AG08395 (cell line): ENCODE results near the gene PPP1R18.
A peak's percentile ranks its signal among the peaks of the same experiment; 100 is the strongest.
"Not testable (repeated sequence)": the region's sequence is repeated elsewhere in the genome, so short reads cannot be mapped to it uniquely, and the experiment has no call there.

Experiments used
- DNase-seq: peaks from one replicate; pipeline ENCODE4 v3.0.0; 2012; ENCODE audit warnings: mixed read lengths, low spot score

PPP1R18 gene, protein sequence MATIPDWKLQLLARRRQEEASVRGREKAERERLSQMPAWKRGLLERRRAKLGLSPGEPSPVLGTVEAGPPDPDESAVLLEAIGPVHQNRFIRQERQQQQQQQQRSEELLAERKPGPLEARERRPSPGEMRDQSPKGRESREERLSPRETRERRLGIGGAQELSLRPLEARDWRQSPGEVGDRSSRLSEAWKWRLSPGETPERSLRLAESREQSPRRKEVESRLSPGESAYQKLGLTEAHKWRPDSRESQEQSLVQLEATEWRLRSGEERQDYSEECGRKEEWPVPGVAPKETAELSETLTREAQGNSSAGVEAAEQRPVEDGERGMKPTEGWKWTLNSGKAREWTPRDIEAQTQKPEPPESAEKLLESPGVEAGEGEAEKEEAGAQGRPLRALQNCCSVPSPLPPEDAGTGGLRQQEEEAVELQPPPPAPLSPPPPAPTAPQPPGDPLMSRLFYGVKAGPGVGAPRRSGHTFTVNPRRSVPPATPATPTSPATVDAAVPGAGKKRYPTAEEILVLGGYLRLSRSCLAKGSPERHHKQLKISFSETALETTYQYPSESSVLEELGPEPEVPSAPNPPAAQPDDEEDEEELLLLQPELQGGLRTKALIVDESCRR

DNA sequence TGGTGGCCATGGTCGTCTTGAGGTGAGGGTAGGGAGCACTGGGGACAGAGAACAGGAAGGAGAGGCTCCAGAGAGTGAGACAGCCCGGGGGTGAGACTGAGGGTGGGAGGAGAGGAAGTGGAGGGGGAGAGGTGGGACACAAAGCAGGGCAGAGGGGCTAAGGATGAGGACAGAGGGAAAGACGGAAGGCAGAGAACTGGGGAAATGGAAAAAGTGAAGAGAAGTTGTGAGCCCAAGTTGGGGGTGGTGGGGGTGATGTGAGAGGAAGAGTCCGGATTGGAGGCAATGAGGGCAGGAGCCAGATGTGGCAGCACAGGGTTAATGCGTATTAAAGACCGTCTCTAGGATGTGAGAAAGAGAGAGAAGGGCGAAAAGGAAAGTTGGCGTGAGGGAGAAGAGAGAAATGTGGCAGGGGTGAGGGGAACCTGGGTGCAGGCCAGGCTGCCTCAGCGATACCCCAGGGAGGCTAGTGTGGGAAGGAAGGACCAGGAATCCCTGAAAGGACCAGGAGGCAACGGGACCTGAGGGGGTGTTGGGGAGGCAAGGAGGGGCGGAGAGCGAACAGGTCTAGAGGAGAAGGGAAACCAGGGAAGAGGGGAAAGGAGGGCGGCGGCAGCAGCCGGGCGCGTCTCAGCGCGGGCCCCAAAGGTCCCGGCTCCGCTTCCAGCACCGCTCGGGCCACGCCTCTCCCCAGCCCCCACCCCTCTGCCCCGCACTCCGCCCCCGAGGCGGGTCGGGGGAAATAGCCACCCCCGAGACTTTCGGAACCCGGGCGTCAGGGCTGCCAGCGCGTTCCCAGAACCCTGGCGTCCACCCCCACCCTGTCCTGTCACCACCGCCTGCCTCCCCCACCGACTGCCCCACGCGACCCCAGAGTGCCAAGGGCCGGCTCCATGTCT lies at the start of gene PPP1R18:
TSS of gene PPP1R18 (minus strand) at position 637 of the 899 bp plus-strand sequence. CDS start at position 10, 627 bp downstream.
- DNase-seq = peak; percentile 65

GRCh38 chr6:30735668-30736314 lies 49.3 kb upstream of the PPP1R18 start:
- DNase-seq = no peak

DNA sequence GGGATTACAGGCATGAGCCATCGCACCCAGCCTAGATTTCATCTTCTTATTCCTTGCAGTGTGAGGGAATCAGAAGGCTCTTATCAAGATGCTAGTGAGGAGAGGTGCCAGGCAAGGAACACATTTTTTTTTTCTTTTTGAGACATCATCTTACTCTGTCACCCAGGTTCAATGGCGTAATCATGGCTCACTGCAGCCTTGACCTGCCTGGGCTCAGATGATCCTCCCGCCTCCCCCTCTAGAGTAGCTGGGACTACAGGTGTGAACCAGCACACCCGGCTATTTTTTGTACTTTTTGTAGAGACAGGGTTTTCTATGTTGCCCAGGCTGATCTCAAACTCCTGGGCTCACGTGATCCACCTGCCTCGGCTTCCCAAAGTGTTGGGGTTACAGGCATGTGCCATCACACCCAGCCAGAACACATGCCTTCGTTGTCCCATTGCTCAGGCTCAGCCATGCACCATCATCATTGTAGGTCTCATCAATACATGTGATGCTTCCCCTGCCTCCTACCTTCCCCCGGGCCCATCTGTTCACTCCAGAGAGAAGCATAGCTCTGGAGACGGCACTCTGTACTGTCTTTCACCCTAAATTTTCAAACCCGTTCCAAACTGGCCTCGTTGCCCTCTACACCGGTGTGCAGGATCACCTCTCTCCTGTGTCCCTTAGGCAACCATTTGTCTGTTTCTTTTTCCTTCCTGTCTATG lies 45.9 kb upstream of the PPP1R18 start:
- no peak for DNase-seq

GRCh38 chr6:30730601-30731435 lies 44.4 kb upstream of the PPP1R18 start:
- DNase-seq = peak; percentile 22

DNA sequence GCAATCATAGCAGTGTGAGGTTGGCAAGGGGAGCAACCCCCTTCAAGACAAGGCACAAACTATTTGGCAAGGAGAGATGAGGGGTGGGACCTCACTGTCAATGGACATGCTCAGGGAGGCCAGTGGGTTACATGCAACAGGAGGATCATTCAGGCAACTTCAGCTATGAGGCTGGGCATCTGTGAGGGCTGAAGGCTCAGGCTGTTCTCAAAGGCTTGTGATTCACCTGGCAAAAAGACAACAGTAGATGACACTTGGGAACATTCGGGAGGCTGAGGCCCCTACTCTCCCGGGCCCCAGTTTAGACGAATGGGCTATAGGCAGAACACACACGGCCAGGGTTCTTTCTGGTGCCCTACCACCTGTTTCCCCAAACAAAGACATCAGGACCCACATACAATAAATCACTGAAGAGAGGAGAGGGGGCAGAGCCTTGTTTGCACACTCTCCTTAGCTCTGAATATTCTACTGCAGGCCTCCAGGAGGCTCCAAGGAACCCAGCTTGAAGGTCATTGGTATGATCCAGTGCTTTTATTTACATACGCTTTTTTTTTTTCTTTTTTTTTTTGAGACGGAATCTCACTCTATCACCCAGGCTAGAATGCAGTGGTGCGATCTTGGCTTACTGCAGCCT lies 41.6 kb upstream of the PPP1R18 start:
- DNase-seq = peak; percentile 50

DNA sequence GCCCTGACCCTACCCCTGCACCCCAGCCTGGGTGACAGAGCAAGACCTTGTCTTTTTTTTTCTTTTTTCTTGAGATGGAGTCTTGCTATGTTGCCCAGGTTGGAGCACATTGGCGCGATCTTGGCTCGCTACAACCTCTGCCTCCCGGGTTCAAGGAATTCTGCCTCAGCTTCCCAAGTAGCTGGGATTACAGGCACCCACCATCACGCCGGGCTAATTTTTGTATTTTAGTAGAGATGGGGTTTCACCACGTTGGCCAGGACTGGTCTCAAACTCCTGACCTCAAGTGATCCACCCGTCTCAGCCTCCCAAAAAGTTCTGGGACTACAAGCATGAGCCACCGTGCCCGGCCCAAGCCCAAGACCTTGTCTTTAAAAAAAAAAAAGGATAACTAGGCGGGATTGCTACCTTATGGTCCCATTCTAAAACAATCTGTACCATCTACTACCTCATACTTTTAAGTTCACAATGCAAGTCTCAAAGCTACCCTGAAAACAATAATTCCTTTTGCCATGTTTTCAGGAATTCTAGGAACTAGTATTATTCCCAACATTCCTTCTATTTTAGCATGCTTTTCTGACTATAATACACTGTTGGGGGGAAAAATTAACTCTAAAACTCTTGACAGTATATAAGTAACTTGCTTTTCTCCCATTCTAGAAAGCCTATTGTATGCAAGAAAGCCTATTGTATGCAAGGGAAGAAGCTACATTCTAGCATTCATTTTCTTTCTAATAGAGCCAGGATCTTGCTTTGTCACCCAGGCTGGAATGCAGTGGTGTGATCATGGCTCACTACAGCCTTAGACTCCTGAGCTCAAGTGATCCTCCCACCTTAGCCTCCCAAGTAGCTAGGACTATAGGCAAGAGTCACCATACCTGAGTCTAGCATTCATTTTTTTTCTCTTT lies 40.3 kb upstream of the PPP1R18 start:
- DNase-seq = no peak

DNA sequence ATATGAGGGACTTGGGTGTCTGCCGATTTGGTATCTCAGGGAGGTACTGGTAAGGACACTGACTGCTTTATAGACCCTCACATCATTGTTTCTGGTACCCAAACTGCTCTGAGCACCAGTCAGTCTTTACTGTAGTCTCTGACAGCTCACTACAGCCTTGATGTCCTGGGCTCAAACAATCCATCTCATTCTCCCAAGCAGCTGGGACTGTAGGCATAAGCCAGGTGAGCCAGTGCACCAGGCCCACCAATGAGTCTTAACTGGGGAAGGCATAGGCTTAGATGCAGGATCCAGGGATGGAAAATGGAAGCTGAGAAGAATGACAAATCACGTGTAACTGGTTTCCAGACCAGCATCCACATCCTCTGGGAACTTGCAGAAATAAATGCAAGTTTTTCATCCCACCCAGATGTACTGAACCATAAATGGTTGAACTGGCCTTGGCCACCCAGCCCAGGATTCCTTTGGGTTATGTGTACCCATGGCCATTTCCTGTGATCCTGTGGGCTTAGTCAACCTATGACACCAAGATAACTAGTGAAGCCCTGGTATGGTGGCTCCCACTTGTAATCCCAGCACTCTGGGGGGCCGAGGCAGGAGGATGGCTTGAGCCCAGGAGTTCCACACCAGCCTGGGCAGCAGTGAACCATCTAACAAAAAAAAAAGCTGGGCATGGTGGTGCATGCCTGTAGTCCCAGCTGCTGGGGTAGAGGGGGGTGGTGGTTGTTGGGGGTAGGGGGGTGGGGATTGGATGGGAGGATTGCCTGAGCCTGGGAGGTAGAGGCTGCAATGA lies 39.5 kb upstream of the PPP1R18 start:
- peak; percentile 21 for DNase-seq

DNA sequence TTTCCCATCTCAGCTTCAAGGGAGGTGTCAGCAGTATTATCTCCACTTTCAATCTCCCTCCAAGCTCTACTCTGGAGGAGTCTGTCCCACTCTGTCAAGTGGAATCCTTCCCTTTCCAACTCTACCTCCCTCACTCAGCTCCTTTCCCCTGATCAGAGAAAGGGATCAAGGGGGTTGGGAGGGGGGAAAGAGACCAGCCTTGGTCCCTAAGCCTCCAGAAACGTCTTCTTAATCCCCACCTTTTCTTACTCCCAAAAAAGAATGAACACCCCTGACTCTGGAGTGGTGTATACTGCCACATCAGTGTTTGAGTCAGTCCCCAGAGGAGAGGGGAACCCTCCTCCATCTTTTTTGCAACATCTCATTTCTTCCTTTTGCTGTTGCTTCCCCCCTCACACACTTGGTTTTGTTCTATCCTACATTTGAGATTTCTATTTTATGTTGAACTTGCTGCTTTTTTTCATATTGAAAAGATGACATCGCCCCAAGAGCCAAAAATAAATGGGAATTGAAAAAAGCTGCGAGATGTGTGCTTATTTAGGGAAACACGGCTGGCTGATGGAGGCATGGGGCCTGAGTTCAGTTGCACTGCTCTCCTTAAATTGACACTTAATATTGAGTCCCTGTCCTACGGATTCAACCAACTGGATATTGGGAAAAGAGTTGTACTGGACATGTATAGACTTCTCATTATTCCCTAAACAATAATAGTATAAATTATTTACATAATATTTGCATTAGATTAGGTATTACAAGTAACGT lies 38.6 kb upstream of the PPP1R18 start:
- DNase-seq = no peak

DNA sequence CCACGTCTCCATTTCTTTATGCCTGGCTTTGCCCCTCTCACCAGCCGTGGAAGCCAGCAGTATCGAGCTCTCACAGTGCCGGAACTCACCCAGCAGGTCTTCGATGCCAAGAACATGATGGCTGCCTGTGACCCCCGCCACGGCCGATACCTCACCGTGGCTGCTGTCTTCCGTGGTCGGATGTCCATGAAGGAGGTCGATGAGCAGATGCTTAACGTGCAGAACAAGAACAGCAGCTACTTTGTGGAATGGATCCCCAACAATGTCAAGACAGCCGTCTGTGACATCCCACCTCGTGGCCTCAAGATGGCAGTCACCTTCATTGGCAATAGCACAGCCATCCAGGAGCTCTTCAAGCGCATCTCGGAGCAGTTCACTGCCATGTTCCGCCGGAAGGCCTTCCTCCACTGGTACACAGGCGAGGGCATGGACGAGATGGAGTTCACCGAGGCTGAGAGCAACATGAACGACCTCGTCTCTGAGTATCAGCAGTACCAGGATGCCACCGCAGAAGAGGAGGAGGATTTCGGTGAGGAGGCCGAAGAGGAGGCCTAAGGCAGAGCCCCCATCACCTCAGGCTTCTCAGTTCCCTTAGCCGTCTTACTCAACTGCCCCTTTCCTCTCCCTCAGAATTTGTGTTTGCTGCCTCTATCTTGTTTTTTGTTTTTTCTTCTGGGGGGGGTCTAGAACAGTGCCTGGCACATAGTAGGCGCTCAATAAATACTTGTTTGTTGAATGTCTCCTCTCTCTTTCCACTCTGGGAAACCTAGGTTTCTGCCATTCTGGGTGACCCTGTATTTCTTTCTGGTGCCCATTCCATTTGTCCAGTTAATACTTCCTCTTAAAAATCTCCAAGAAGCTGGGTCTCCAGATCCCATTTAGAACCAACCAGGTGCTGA lies 37.6 kb upstream of the PPP1R18 start:
- DNase-seq = not testable (repeated sequence)

- DNase-seq = not testable (repeated sequence)
Measured at GRCh38 chr6:30723159-30723842, 36.9 kb upstream of the PPP1R18 start.

DNA sequence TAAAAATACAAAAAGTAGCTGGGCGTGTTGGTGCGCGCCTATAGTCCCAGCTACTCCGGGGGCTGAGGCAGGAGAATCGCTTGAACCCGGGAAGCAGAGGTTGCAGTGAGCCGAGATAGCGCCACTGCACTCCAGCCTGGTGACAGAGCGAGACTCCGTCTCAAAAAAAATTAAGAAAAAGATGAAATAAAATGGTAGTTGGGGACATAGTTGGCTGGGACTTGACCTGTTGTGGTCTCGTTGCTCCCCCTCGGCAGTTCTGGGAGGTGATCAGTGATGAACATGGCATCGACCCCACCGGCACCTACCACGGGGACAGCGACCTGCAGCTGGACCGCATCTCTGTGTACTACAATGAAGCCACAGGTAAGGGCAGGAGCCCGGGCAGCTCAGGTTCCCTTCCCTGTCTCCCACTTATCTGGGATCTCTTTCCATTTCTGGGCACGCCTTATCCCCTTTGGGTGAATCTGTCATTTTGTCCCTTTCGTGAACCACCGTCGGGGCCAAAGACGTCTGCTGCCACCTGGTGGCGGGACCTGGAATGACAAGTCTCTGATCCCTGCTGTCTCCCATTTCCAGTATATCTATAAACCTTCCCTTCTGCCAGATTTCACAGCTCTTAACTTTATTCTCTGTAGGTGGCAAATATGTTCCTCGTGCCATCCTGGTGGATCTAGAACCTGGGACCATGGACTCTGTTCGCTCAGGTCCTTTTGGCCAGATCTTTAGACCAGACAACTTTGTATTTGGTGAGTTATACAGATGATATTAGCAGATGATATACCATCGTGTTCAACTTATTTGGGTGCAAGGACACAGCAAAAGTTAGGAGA lies 36.1 kb upstream of the PPP1R18 start:
- DNase-seq = peak; percentile 70

DNA sequence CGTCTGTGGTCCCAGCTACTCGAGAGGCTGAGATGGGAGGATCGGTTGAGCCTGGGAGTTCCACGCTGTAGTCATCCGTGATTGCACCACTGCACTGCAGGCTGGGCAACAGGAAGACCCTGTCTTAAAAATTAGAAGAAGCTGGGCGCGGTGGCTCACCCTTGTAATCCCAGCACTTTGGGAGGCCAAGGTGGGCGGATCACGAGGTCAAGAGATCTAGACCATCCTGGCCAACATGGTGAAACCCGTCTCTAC lies 35.5 kb upstream of the PPP1R18 start:
- not testable (repeated sequence) for DNase-seq

DNA sequence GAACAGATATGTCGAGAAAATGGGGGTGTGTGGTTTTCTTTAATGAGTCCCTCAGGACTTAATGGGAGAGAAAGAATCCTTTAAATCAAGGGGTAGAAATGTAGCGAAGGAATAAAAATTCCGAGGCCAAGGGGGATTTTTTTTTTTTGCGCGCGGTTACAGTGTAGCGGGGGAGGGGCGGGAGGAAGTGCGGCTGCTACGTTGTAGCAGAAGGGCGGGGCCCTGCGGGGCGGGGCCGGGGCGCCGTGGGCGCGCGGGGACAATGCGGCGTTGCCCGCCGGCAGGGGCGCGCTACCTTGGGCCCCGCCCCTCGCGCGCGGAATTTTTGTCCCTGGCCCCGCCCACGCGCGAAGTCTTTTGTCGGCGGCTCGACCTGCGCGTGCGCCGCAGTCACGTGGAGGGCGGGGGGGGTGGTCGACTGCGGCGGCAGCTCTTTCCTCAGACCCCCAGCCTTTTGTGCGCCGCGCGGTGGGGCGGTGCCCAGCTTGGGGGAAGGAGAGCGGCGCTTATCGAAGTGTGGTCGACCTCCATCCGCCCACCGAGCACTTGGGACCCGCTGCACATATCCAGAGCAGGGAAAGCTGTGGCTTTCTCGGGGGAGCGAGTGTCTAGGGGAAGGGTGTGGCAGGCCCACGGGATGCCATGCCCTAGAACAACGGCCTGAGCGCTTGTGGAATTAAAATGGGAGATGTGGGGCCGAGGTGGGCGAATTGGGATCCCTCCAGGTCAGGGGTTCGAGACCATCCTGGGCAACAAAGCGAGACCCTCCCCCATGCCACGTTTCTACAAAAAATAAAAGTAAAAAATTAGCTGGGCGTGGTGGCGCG lies 35.0 kb upstream of the PPP1R18 start:
- DNase-seq = peak; percentile 85

DNA sequence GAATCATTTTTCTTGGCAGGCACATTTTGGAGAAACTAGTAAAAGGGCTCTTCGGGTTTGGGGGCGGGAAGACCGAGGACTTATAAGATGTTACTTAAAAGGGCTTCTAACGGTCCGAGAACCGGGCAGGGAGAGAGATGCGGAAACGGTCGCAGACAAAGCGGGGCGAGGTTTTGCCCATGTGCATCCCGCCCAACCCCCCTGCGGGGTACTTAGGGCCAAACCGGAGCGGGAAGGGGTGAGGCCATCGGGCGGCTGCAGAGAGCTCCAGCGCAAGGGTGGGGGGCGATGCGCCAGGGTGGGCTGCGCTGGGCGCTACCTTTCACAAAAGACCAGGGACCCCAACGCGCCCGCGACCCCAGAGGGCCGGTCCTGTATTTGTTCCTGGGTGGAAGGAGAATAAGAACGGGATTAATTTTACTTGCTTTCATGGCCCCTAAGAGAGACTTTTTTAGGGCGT lies 34.3 kb upstream of the PPP1R18 start:
- DNase-seq = peak; percentile 10
